Right atrium auricular region (tissue), 2 donors: ENCODE measurements around the gene SMAD6. TPM values are rescaled to one million over a fixed set of nuclear protein-coding genes. Genes with fewer than 3 reads are reported as not detected.

Source experiments
- DNase-seq: peaks from one replicate; pipeline ENCODE4 v3.0.0-alpha.2; 2019; ENCODE audit warnings: low spot score
- H3K27ac ChIP-seq, 2 donors: fragments of 200-600 bp; sonication (generic); 1 replicate in 1 of 2; 2 replicates in 1 of 2; pipeline ENCODE4 v1.5.1; 2016 to 2019
- H3K27me3 ChIP-seq, 2 donors: fragments of 200-600 bp; sonication (generic); one replicate each; pipeline versions ENCODE4 v1.5.1 to v1.6.0; 2017 to 2019
- H3K36me3 ChIP-seq: fragments of 200-600 bp; sonication (generic); one replicate; pipeline ENCODE4 v1.5.1; 2016
- H3K4me1 ChIP-seq, 2 donors: fragments of 200-600 bp; sonication (generic); one replicate each; pipeline versions ENCODE4 v1.5.1 to v1.6.0; 2017 to 2019
- H3K4me3 ChIP-seq, 2 donors: fragments of 200-600 bp; sonication (generic); 1 replicate in 1 of 2; 2 replicates in 1 of 2; pipeline ENCODE4 v1.5.1; 2017 to 2019; ENCODE audit warnings: mild to moderate bottlenecking in 1 of 2, moderate library complexity in 1 of 2
- H3K9me3 ChIP-seq, 2 donors: fragments of 200-600 bp; sonication (generic); one replicate each; pipeline ENCODE4 v1.5.1; 2019
- CTCF ChIP-seq, 2 donors: fragments of 200-600 bp; sonication (generic); IDR thresholded peaks; one replicate each; pipeline ENCODE4 v1.5.1; 2019; ENCODE audit warnings: antibody characterized with exemption in 2 of 2
- total RNA-seq, 2 donors: library from RNA; depleted of rRNA; stranded (reverse); fragments of >200 nt; gene quantifications; one replicate each; pipeline ENCODE4 v1.1.0, GENCODE V29; 2016

Gene SMAD6
- total RNA-seq, 2 donors from 2014 or later, result 20.8 to 104 TPM

DNA sequence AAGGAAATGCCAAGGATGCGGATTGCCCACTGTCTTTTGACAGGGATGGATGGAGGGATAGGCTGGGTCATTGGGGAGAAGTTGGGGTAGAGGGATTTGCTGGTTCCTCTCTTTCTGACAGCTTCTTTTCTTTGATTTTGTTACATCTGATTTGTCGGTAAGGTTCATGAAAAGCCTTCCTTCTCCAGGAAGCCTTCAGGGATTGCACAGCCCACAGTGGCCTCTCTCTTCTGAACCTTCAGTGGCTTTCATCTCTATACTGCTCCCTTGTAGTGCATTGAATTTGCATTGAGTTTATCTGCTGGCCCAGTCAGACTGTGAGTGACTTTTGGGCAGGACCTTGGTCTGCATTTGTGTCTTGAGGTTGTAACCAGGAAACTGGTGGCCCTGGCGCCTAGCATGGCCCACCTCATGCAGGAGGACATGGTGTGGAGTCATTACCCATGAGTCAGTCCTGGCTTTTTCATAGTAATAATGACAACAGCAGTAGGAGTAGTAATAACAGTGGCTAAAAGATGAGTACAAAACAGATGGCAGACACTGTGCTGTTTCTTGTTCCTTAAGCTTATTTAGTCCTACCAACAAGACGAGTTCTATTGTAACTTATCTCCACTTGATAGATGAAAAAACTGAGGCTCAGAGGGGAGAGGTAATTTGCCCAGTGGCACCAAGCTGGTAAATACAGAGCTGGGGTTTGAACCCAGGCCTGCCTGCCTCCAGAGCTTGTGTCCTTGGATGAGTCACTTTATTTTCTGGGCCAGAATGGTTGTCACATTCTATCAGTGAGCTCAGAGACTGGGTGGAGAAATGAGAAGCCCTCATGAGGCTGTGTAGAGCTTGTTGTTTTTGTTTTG lies 28.4 kb downstream of the SMAD6 start:
- H3K36me3 ChIP-seq, result no peaks in the 10 kb centered on the region
- no peak for TF ChIP-seq CTCF (IDR thresholded peaks at IDR 0.05)
- DNase-seq, result no peak
- H3K27ac ChIP-seq, result peak overlapping the region in 1 of 2 donors; percentile 62
- no peaks in the 10 kb centered on the region for H3K27me3 ChIP-seq
- H3K4me1 ChIP-seq, result peaks cover 0 to 32% of the 10 kb centered on the region in 2 donors
- H3K4me3 ChIP-seq, result no peak overlapping the region
- H3K9me3 ChIP-seq, result no peaks in the 10 kb centered on the region

- H3K4me1 ChIP-seq, result peaks cover 0 to 39% of the 10 kb centered on the region in 2 donors
- DNase-seq, result no peak
- no peaks in the 10 kb centered on the region for H3K27me3 ChIP-seq
These were observed 31.9 kb downstream of the SMAD6 start for GRCh38 chr15:66733976-66734375.

DNA sequence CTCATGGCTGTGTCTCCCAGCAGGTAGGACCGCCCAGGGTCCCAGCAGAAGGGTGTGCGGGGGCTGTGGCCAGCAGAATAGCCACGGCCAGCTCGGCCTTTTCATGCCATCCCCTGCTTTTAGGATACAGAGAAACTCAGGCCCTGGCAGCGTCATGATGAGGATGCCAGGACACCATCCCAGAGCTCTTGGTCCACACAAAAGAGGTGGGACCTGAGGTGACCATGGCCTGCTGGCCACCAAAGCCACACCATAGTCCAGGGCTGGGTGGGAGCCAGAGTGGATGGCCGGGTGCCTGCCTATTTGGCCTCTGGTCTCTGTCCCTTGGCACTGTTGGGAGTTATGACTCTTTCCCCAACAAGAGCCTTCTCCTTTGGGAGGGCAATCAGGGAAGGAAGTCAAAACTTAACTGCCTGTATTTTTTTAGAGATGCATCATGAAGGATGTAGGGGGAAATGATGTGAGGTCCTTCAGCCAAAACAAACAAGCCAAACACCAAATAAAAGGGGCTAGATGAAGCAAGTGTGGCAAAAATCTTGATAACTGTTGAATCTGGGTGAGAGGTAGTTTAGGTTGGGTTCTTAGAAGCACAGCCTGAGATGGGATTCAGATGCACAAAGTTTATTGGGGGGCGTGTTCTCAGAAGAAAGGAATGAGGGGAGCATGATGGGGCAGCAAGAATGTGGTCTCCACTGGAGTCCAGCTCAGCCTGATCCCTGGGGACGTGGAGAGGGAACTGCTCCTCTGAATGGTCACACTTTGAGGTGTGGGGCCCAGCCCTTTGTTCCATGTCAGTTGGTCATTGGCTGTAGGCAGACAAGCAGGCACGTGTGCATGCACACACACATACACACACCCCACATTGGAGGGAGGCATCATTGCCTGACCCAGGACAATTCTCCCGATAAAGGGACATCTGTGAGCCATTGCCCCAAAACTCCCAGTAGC lies 33.2 kb downstream of the SMAD6 start:
- DNase-seq, result no peak
- H3K4me1 ChIP-seq, result peaks cover 0 to 36% of the 10 kb centered on the region in 2 donors

More at GRCh38 chr15:66733976-66734375, 31.9 kb downstream of the SMAD6 start:
- Histone ChIP-seq H3K36me3 (no peaks in the 10 kb centered on the region), H3K9me3 (no peaks in the 10 kb centered on the region), H3K27ac (peak overlapping the region; percentile 42 to 72), H3K4me3 (no peak overlapping the region)
- TF ChIP-seq CTCF (IDR thresholded peaks at IDR 0.05), result no peak

DNA sequence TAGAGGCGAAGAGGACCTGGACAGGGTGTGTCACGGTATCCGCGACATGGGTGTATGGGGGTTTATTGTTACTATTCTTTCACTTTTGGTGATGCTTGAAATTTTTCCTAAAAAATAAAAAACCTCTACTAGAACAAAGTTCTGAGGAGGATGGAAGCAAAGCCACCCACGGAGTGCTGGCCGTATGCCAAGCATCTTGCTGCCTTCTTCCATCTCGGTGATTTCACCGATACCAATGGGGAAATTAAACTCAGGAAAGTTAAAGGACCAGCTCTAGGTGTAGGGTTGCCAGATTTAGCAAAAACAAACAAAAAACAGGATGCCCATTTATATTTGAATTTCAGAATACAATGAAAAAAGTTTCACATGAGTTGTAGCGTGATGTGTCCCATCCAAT lies 33.9 kb downstream of the SMAD6 start:
- Histone ChIP-seq H3K27ac (no peak overlapping the region), H3K9me3 (no peaks in the 10 kb centered on the region), H3K4me3 (no peak overlapping the region), H3K36me3 (no peaks in the 10 kb centered on the region), H3K27me3 (no peaks in the 10 kb centered on the region), H3K4me1 (peaks cover 0 to 43% of the 10 kb centered on the region in 2 donors)
- DNase-seq, result no peak
- TF ChIP-seq CTCF (IDR thresholded peaks at IDR 0.05), result no peak

More for the DNA sequence above, 33.2 kb downstream of the SMAD6 start:
- no peaks in the 10 kb centered on the region for H3K9me3 ChIP-seq
- H3K4me3 ChIP-seq, result no peak overlapping the region
- peak overlapping the region in 1 of 2 donors; percentile 72 for H3K27ac ChIP-seq
- TF ChIP-seq CTCF (IDR thresholded peaks at IDR 0.05), result no peak
- H3K36me3 ChIP-seq, result no peaks in the 10 kb centered on the region
- H3K27me3 ChIP-seq, result no peaks in the 10 kb centered on the region

- H3K27me3 ChIP-seq, result no peaks in the 10 kb centered on the region
- no peak for TF ChIP-seq CTCF (IDR thresholded peaks at IDR 0.05)
- peaks cover 0 to 49% of the 10 kb centered on the region in 2 donors for H3K4me1 ChIP-seq
- no peak for DNase-seq
- H3K4me3 ChIP-seq, result no peak overlapping the region
- H3K36me3 ChIP-seq, result no peaks in the 10 kb centered on the region
- no peak overlapping the region for H3K27ac ChIP-seq
- no peaks in the 10 kb centered on the region for H3K9me3 ChIP-seq
These were observed 35.4 kb downstream of the SMAD6 start for GRCh38 chr15:66737243-66738010.
